Activated CD4-positive, alpha-beta T cell treated with anti-CD3 and anti-CD28 coated beads, Interleukin-2, amount 10 ng/mL, durations not matched to agents 24 days and 14 days (primary cell): ENCODE data around the gene ADA. TPM values are rescaled to one million over a fixed set of nuclear protein-coding genes. Genes with fewer than 3 reads are reported as not detected.
A peak's percentile ranks its signal among the peaks of the same experiment; 100 is the strongest.

Experiments
- DNase-seq: peaks from one replicate; pipeline ENCODE4 v3.0.0; 2022
- H3K27ac Mint-ChIP-seq: one replicate; pipeline ENCODE4 v1.8.0; 2022; ENCODE audit warnings: mild to moderate bottlenecking, mixed read lengths
- H3K27me3 Mint-ChIP-seq: one replicate; pipeline ENCODE4 v1.8.0; 2022; ENCODE audit warnings: mixed read lengths
- H3K36me3 Mint-ChIP-seq: one replicate; pipeline ENCODE4 v1.8.0; 2022; ENCODE audit warnings: low read depth, mild to moderate bottlenecking, mixed read lengths
- H3K4me1 Mint-ChIP-seq: one replicate; pipeline ENCODE4 v1.8.0; 2021; ENCODE audit warnings: mixed read lengths
- H3K4me3 Mint-ChIP-seq: one replicate; pipeline ENCODE4 v1.8.0; 2022; ENCODE audit warnings: mild to moderate bottlenecking, moderate library complexity, mixed read lengths
- H3K9me3 Mint-ChIP-seq: one replicate; pipeline ENCODE4 v1.8.0; 2021; ENCODE audit warnings: mixed read lengths
- intact Hi-C: fragments of 100-400 bp; cut with micrococcal nuclease; formaldehyde crosslinking; loops from one replicate; pipeline ENCODE4 v1.15.1; 2023
- total RNA-seq: library from RNA; stranded (reverse); gene quantifications from 2 replicates; pipeline ENCODE4 v1.2.3, GENCODE V29; 2022

Gene ADA
- total RNA-seq, 1 donor from 2014 or later, result 43.7 TPM

- no peak overlapping the region for H3K4me3 Mint-ChIP-seq
- peaks cover 19% of the 10 kb centered on the region for H3K4me1 Mint-ChIP-seq
- no peak for DNase-seq
- no peaks in the 10 kb centered on the region for H3K36me3 Mint-ChIP-seq
- H3K9me3 Mint-ChIP-seq, result no peaks in the 10 kb centered on the region
- no peaks in the 10 kb centered on the region for H3K27me3 Mint-ChIP-seq
- intact Hi-C loops, result no loop called here
- no peak overlapping the region for H3K27ac Mint-ChIP-seq
Measured at GRCh38 chr20:44603327-44603726, 48.2 kb downstream of the ADA start.

- H3K4me1 Mint-ChIP-seq, result peaks cover 24% of the 10 kb centered on the region
- H3K27me3 Mint-ChIP-seq, result no peaks in the 10 kb centered on the region
- no peak overlapping the region for H3K4me3 Mint-ChIP-seq
- H3K27ac Mint-ChIP-seq, result no peak overlapping the region
- no peaks in the 10 kb centered on the region for H3K9me3 Mint-ChIP-seq
- intact Hi-C loops, result no loop called here
- DNase-seq, result no peak
- H3K36me3 Mint-ChIP-seq, result no peaks in the 10 kb centered on the region
Measured at GRCh38 chr20:44601801-44602204, 49.7 kb downstream of the ADA start.

- no peaks in the 10 kb centered on the region for H3K27me3 Mint-ChIP-seq
- H3K27ac Mint-ChIP-seq, result no peak overlapping the region
- no peak for DNase-seq
- H3K4me1 Mint-ChIP-seq, result peaks cover 24% of the 10 kb centered on the region
- no peaks in the 10 kb centered on the region for H3K36me3 Mint-ChIP-seq
- no peak overlapping the region for H3K4me3 Mint-ChIP-seq
- intact Hi-C loops, result no loop called here
- H3K9me3 Mint-ChIP-seq, result no peaks in the 10 kb centered on the region
Measured at GRCh38 chr20:44601236-44601671, 50.2 kb downstream of the ADA start.

- H3K4me1 Mint-ChIP-seq, result peaks cover 24% of the 10 kb centered on the region
- no peaks in the 10 kb centered on the region for H3K27me3 Mint-ChIP-seq
- H3K27ac Mint-ChIP-seq, result no peak overlapping the region
- no peaks in the 10 kb centered on the region for H3K36me3 Mint-ChIP-seq
- no peak for DNase-seq
- intact Hi-C loops, result no loop called here
- H3K9me3 Mint-ChIP-seq, result no peaks in the 10 kb centered on the region
- H3K4me3 Mint-ChIP-seq, result no peak overlapping the region
Measured at GRCh38 chr20:44600758-44601201, 50.7 kb downstream of the ADA start.

GRCh38 chr20:44600301-44600700 is 51.2 kb downstream of the ADA start:
- Mint-ChIP-seq H3K27ac (no peak overlapping the region), H3K36me3 (no peaks in the 10 kb centered on the region), H3K9me3 (no peaks in the 10 kb centered on the region), H3K4me3 (no peak overlapping the region), H3K4me1 (peaks cover 24% of the 10 kb centered on the region), H3K27me3 (no peaks in the 10 kb centered on the region)
- DNase-seq, result no peak
- intact Hi-C loops, result no loop called here

GRCh38 chr20:44599715-44600114 is 51.8 kb downstream of the ADA start:
- Mint-ChIP-seq H3K27me3 (no peaks in the 10 kb centered on the region), H3K4me3 (no peak overlapping the region), H3K4me1 (peaks cover 24% of the 10 kb centered on the region), H3K36me3 (no peaks in the 10 kb centered on the region), H3K27ac (peak overlapping the region; percentile 21), H3K9me3 (no peaks in the 10 kb centered on the region)
- intact Hi-C loops, result loop anchor here (10.0 kb wide), 1 partner anchor 55 kb away; no protein-coding TSS in a partner anchor
- no peak for DNase-seq

- Mint-ChIP-seq H3K27me3 (no peaks in the 10 kb centered on the region), H3K4me3 (peak overlapping the region; percentile 74), H3K27ac (peak overlapping the region; percentile 85), H3K4me1 (peaks cover 24% of the 10 kb centered on the region), H3K36me3 (no peaks in the 10 kb centered on the region), H3K9me3 (no peaks in the 10 kb centered on the region)
- DNase-seq, result peak; percentile 71
- intact Hi-C loops, result loop anchor here (10.0 kb wide), 1 partner anchor 54 kb away; no protein-coding TSS in a partner anchor
Measured at GRCh38 chr20:44598423-44599305, 52.8 kb downstream of the ADA start.

GRCh38 chr20:44597930-44598329 is 53.6 kb downstream of the ADA start:
- Mint-ChIP-seq H3K9me3 (no peaks in the 10 kb centered on the region), H3K4me3 (no peak overlapping the region), H3K27me3 (no peaks in the 10 kb centered on the region), H3K27ac (peak overlapping the region; percentile 85), H3K36me3 (no peaks in the 10 kb centered on the region), H3K4me1 (peaks cover 24% of the 10 kb centered on the region)
- no peak for DNase-seq
- intact Hi-C loops, result loop anchor here (10.0 kb wide), 1 partner anchor 53 kb away; no protein-coding TSS in a partner anchor

GRCh38 chr20:44597516-44597915 is 54.0 kb downstream of the ADA start:
- H3K4me1 Mint-ChIP-seq, result peaks cover 24% of the 10 kb centered on the region
- intact Hi-C loops, result loop anchor here (10.0 kb wide), 1 partner anchor 53 kb away; no protein-coding TSS in a partner anchor
- H3K27me3 Mint-ChIP-seq, result no peaks in the 10 kb centered on the region
- H3K4me3 Mint-ChIP-seq, result no peak overlapping the region
- no peaks in the 10 kb centered on the region for H3K36me3 Mint-ChIP-seq
- H3K27ac Mint-ChIP-seq, result no peak overlapping the region
- H3K9me3 Mint-ChIP-seq, result no peaks in the 10 kb centered on the region
- DNase-seq, result no peak

- no peak for DNase-seq
- Mint-ChIP-seq H3K36me3 (no peaks in the 10 kb centered on the region), H3K4me1 (peaks cover 23% of the 10 kb centered on the region), H3K27ac (no peak overlapping the region), H3K4me3 (no peak overlapping the region), H3K9me3 (no peaks in the 10 kb centered on the region), H3K27me3 (no peaks in the 10 kb centered on the region)
- intact Hi-C loops, result loop anchor here (10.0 kb wide), 1 partner anchor 52 kb away; no protein-coding TSS in a partner anchor
Measured at GRCh38 chr20:44596876-44597275, 54.6 kb downstream of the ADA start.

GRCh38 chr20:44596010-44596409 is 55.5 kb downstream of the ADA start:
- Mint-ChIP-seq H3K4me1 (peaks cover 18% of the 10 kb centered on the region), H3K27ac (no peak overlapping the region), H3K27me3 (no peaks in the 10 kb centered on the region), H3K4me3 (no peak overlapping the region), H3K36me3 (no peaks in the 10 kb centered on the region), H3K9me3 (no peaks in the 10 kb centered on the region)
- intact Hi-C loops, result loop anchor here (10.0 kb wide), 1 partner anchor 51 kb away; no protein-coding TSS in a partner anchor
- DNase-seq, result no peak

GRCh38 chr20:44594730-44595129 is 56.8 kb downstream of the ADA start:
- peaks cover 15% of the 10 kb centered on the region for H3K4me1 Mint-ChIP-seq
- DNase-seq, result no peak
- H3K27ac Mint-ChIP-seq, result no peak overlapping the region
- intact Hi-C loops, result loop anchor here (10.0 kb wide), 1 partner anchor 50 kb away; no protein-coding TSS in a partner anchor
- no peaks in the 10 kb centered on the region for H3K9me3 Mint-ChIP-seq
- H3K4me3 Mint-ChIP-seq, result no peak overlapping the region
- H3K27me3 Mint-ChIP-seq, result no peaks in the 10 kb centered on the region
- H3K36me3 Mint-ChIP-seq, result no peaks in the 10 kb centered on the region

GRCh38 chr20:44593751-44594150 is 57.7 kb downstream of the ADA start:
- Mint-ChIP-seq H3K27me3 (no peaks in the 10 kb centered on the region), H3K27ac (no peak overlapping the region), H3K4me3 (no peak overlapping the region), H3K9me3 (no peaks in the 10 kb centered on the region), H3K36me3 (no peaks in the 10 kb centered on the region), H3K4me1 (peaks cover 9% of the 10 kb centered on the region)
- intact Hi-C loops, result loop anchor here (10.0 kb wide), 1 partner anchor 49 kb away; no protein-coding TSS in a partner anchor
- DNase-seq, result no peak

- no peaks in the 10 kb centered on the region for H3K36me3 Mint-ChIP-seq
- H3K27me3 Mint-ChIP-seq, result peaks cover 3% of the 10 kb centered on the region
- H3K9me3 Mint-ChIP-seq, result no peaks in the 10 kb centered on the region
- H3K27ac Mint-ChIP-seq, result no peak overlapping the region
- no peak overlapping the region for H3K4me3 Mint-ChIP-seq
- no peaks in the 10 kb centered on the region for H3K4me1 Mint-ChIP-seq
- no peak for DNase-seq
- intact Hi-C loops, result loop anchor here (10.0 kb wide), 1 partner anchor 48 kb away; no protein-coding TSS in a partner anchor
Measured at GRCh38 chr20:44592366-44592765, 59.1 kb downstream of the ADA start.
